Sigmoid colon (tissue), 4 donors: ENCODE measurements around the gene CAD.

Experiments
- CTCF ChIP-seq, 4 experiments: fragments of 450-650 bp in 3 of 4; fragments of 200-600 bp in 1 of 4; IDR thresholded peaks; one replicate each; pipeline ENCODE4 v1.5.1; 2016 to 2019; ENCODE audit warnings: antibody characterized with exemption in 4 of 4, mild to moderate bottlenecking in 3 of 4, moderate library complexity in 2 of 4
- EP300 ChIP-seq, 4 donors: sonication (generic); formaldehyde crosslinking; IDR thresholded peaks; one replicate each; pipeline ENCODE4 v1.6.1; 2017; ENCODE audit warnings: antibody characterized with exemption in 4 of 4
- POLR2A ChIP-seq, 2 donors: fragments of 450-650 bp; IDR thresholded peaks; one replicate each; pipeline ENCODE4 v1.6.1; 2016; ENCODE audit warnings: antibody characterized with exemption in 2 of 2, mild to moderate bottlenecking in 2 of 2, moderate library complexity in 2 of 2
- POLR2AphosphoS5 ChIP-seq, 4 donors: sonication (generic); formaldehyde crosslinking; IDR thresholded peaks; one replicate each; pipeline ENCODE4 v1.6.1; 2017; ENCODE audit warnings: antibody characterized with exemption in 4 of 4

DNA sequence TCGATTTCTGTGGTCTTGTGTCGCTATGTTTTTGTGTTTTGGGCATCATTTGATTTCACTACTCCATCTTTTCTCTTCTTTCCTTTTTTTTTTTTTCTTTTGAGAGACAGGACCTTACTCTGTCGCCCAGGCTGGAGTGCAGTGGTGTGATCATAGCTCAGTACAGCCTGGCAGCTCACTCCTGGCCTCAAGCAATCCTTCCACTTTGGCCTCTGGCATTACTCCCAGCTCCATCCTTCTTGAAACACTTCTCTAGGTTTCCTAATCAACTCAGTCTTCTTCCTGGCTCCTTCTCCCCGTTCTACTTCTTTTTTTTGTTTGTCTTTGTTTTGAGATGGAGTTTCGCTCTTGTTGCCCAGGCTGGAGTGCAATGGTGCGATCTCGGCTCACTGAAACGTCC lies 41.8 kb upstream of the CAD start:
- no peak for TF ChIP-seq POLR2A (IDR thresholded peaks at IDR 0.05)
- no peak for TF ChIP-seq POLR2AphosphoS5 (IDR thresholded peaks at IDR 0.05)
- no peak for TF ChIP-seq CTCF (IDR thresholded peaks at IDR 0.05)
- TF ChIP-seq EP300 (IDR thresholded peaks at IDR 0.05), result no peak
